Measurements from ENCODE around the gene CYTIP.

CYTIP gene

DNA sequence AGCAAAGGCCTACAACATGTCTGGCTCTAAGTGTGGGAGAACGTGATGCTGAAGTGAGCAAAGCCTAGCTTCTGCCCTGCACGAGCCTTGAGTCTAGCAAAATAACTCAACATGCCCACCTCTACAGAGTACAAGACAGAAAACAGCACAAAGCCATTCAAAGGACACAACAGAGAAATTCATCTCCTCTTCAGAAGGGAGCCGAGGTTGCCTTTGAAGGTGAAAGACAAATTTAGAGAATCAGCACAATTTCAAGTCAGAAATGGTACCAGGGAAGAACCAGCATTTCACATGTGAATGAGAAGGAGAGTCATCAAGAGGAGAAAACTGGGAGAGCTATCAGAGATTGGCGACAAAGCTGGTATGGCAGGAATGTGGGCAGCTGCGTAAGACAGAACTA, 21.7 kb upstream of the CYTIP start:
- no peak for FAIRE-seq
- DNase-seq (ENCODE audit: low spot score) = no peak

DNA sequence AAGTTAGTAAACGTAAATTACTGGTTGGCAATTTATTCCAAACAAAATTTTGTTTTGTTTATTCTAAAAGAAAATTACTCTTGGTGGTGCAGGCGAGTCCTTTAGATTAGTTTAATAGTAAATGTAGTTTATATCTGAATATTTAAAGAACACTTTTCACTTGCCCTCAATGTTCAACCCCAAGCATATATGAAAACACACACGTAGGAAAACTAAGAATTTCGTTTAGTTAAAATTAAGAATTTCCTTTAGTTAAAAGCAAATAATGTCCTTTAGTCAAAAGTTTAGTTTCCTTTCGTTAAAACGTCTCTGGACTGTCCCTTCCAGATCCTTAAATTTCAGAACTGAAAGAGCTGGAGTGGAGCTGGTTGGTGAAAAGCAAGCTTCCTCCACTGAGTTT, 19.1 kb upstream of the CYTIP start:
- no peak for FAIRE-seq
- no peak for DNase-seq (ENCODE audit: low spot score)

- FAIRE-seq = no peak
Observed at GRCh38 chr2:157460897-157461296, 17.0 kb upstream of the CYTIP start.

GRCh38 chr2:157460384-157460837, 16.5 kb upstream of the CYTIP start:
- no peak for DNase-seq (ENCODE audit: low spot score)
- no peak for FAIRE-seq

More at GRCh38 chr2:157460897-157461296, 17.0 kb upstream of the CYTIP start:
- DNase-seq (ENCODE audit: low spot score) = no peak

- DNase-seq (ENCODE audit: low spot score) (no peak), FAIRE-seq (no peak)
Observed at GRCh38 chr2:157459486-157459885, 15.6 kb upstream of the CYTIP start.

DNA sequence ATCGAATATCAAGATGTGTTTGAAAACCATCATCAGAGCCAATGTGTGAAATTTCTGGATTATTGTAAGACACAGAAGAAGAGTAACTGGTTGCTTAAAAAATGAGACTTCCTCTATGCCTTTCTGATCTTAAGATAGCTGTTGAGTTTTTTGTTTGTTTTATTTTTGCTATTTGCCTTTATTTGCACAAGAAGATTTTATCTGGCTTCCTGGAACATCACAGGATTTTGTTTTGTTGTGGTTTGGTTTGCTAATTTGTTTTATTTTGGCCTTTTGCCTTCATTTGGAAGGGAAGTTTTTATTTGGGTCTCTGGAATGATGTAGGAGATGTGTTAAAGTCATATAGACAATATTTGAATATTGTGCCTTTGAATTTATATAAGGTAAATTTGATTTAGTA, 3.9 kb upstream of the CYTIP start:
- no peak for FAIRE-seq

GRCh38 chr2:157447031-157447430, 3.1 kb upstream of the CYTIP start:
- DNase-seq (ENCODE audit: low spot score) (no peak), FAIRE-seq (no peak)

More for the DNA sequence above, 3.9 kb upstream of the CYTIP start:
- no peak for DNase-seq (ENCODE audit: low spot score)

- no peak for FAIRE-seq
Observed at GRCh38 chr2:157444641-157445040, 752 bp upstream of the CYTIP start.

DNA sequence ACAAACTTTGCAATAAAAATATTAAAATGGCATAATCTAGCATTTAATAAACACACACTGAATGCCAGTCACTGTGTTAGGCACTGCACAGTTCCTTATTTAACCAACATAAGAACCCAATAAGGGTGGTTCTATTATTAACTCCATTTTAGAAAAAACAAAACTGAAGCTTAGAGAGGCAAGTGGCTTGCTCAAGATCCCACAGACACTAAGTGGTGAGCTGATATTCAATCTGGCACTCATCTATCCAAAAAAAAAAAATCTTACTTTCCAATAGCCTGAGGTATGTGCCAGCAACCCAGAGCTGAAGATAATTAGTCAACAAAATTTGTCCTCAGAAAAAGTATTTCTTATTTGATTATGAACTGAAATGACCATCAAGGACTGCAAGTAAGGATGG, 799 bp downstream of the CYTIP start:
- no peak for DNase-seq (ENCODE audit: low spot score)
- no peak for FAIRE-seq

More at GRCh38 chr2:157444641-157445040, 752 bp upstream of the CYTIP start:
- DNase-seq (ENCODE audit: low spot score) = no peak

DNA sequence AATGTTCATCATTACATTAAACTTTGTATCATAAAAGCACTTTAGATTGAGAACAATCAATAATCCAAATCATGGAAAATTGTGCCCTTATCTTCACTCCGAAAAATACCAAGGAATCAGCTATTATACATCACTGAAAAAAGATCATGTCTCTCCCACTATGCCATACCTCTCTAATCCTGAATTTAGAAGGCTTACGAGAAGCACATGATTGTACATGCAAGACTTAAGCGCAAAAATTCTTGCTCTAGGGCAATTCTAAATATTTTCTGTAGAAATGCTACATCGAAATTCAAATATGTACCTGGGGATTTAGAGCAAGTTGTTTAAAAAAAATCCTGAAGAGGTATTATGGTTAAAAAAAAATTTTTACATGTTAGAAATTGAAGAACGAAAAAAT, 1.3 kb downstream of the CYTIP start:
- DNase-seq (ENCODE audit: low spot score) = no peak
- no peak for FAIRE-seq

DNA sequence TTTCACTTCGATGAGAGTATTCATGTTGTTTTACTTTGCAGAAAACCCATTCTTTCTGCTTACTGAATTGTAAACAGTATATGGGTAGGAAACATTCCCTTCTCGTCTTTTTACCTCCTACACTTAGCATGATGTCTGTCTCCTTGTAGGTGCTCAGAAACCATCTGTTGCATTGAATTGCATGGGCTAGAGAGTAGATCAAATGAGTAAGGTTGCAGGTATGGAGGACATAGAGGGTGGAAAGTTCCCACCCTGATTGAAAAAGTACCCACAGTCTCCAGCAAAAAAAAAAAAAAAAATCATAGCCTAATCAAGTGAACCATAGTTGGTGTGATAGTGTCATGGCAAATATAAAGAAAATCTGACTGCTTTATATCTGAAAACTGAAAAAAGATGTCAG, 1.7 kb downstream of the CYTIP start:
- FAIRE-seq (no peak), DNase-seq (ENCODE audit: low spot score) (no peak)

GRCh38 chr2:157441072-157441454, 2.8 kb downstream of the CYTIP start:
- no peak for FAIRE-seq

DNA sequence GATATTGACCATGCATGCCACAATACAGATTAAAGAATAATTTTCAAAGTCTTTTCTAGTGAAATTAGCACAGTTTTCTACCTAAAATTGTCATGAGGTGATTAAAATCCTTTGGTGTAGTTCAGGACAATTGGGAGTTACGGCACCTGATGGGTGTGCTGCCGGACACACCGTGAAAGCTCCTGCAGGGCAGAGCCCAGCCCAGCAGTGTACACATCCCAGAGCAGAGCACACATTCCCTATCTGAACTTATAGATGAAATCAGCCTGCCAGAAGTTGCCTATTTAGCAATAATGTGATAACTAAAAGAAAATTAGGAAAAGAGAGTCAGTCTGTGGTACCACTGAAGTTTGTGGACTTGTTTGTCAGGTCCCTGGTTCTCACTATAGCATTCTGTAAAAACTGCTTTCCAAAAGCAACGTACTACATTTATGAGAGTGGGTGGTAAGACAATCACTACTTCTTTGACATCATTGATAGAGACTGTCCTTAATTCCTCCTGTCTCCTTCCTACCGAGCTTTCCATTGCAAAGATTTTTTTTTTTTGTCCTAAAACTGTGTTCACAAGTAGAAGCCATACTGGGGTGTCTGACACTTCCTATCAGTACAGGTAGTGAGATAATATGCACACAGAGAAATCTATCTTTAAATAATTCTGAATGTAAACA, 3.4 kb downstream of the CYTIP start:
- no peak for FAIRE-seq
- DNase-seq (ENCODE audit: low spot score) = no peak

More at GRCh38 chr2:157441072-157441454, 2.8 kb downstream of the CYTIP start:
- no peak for DNase-seq (ENCODE audit: low spot score)

GRCh38 chr2:157439824-157440186, 4.1 kb downstream of the CYTIP start:
- DNase-seq (ENCODE audit: low spot score) = no peak
- no peak for FAIRE-seq

DNA sequence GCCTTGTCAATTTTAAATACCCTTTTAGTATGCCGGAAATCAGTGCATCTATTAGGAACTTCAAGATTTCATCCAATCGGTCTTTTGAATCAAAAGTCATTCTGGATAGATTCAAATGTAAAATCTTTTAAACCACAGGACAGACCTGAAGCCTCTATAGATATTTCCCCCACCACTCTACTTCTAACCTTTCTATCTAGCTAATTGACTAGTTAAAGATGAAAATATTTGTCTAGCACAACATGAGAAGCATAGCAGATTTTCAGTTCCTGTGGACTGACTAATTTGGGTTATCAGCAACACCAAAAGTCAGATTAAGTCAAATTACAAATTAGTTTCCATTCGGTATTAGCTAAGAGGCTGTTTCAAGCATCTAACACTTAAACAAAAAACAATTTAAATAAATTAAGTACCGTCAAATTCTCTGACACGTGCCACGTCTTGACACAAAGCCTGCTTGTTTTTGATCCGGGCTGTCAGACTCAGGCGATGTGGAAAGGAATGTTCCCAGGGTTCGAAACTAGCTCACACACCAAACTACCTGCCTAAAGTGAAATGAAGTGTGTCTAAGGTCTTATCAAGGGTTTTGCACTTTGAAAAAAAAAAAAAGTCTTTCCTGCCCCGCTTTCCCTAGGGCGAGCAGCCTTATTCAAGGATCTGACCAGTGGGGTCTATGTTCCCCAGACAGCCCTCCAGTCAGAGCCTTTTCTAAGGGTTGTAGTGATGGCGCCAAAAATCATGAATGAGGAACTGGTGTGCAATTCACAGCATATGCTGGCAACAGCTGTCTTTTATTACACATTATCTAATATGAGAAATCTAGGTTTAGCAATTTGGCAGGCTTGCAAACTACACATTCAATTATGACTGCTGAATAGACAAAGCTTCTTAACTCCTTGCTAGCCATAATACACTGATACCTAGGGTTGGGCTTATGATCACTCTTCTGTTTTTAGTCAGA, 4.7 kb downstream of the CYTIP start:
- FAIRE-seq (no peak), DNase-seq (ENCODE audit: low spot score) (no peak)

GRCh38 chr2:157433394-157433793, 10.5 kb downstream of the CYTIP start:
- DNase-seq (ENCODE audit: low spot score) (no peak), FAIRE-seq (no peak)

GRCh38 chr2:157432475-157433106, 11.3 kb downstream of the CYTIP start:
- FAIRE-seq (no peak), DNase-seq (ENCODE audit: low spot score) (no peak)

GRCh38 chr2:157431176-157431575, 12.7 kb downstream of the CYTIP start:
- FAIRE-seq = no peak
- DNase-seq (ENCODE audit: low spot score) = no peak

GRCh38 chr2:157428500-157429175, 15.3 kb downstream of the CYTIP start:
- DNase-seq (ENCODE audit: low spot score) = no peak
- FAIRE-seq = no peak

- DNase-seq (ENCODE audit: low spot score) = no peak
- no peak for FAIRE-seq
Observed at GRCh38 chr2:157427922-157428303, 16.0 kb downstream of the CYTIP start.

Measured in urothelium cell line (cell line).